ENCODE data around the gene STK10. TPM values are rescaled to one million over a fixed set of nuclear protein-coding genes. Genes with fewer than 3 reads are reported as not detected.

Gene STK10
- total and polyA plus RNA-seq, 2 experiments from 2014 or later = 7.5 to 17.8 TPM

GRCh38 chr5:172163346-172163745 is 24.7 kb downstream of the STK10 start (continued):
- TF ChIP-seq ETS1 (IDR thresholded peaks at IDR 0.05) (no peak), JUNB (IDR thresholded peaks at IDR 0.05; ENCODE audit: unreplicated experiment) (no peak), ZNF114 (CRISPR knock-in tag; IDR thresholded peaks at IDR 0.05) (no peak), STAT1 (IDR thresholded peaks at IDR 0.05; ENCODE audit: unreplicated experiment) (no peak), EZH2phosphoT487 (IDR thresholded peaks at IDR 0.05; ENCODE audit: unreplicated experiment) (no peak), POLR2AphosphoS5 (IDR thresholded peaks at IDR 0.05; ENCODE audit: low read depth) (no peak), NANOG (IDR thresholded peaks at IDR 0.05; ENCODE audit: borderline replicate concordance) (no peak)

- Histone ChIP-seq H3K4me2 (no peak overlapping the region), H4K20me1 (replicated peaks; ENCODE audit: insufficient read depth) (no peaks in the 10 kb centered on the region; the same call in 1 of the 2 replicates), H3K9me2 (ENCODE audit: insufficient read depth) (no peaks in the 10 kb centered on the region), H3K4me1 (ENCODE audit: insufficient read depth) (no peaks in the 10 kb centered on the region), H3F3A (replicated peaks; ENCODE audit: low read depth) (0 out of 2 replicates have a peak, but pooled peaks cover 3% of the 10 kb centered on the region), H3K79me2 (replicated peaks; ENCODE audit: insufficient read depth) (peaks cover 16% of the 10 kb centered on the region; the same call in 1 of the 2 replicates), H3K36me3 (ENCODE audit: insufficient read depth) (no peaks in the 10 kb centered on the region), H3K27me3 (ENCODE audit: insufficient read depth) (no peaks in the 10 kb centered on the region), H2AFZ (no peak overlapping the region), H3K27ac (ENCODE audit: low read depth) (0 out of 2 replicates have a peak overlapping the region, but pooled peaks have one; percentile 39), H3K4me3 (no peak overlapping the region)
- Mint-ChIP-seq H3K4me3 (no peak overlapping the region), H3K9me3 (no peaks in the 10 kb centered on the region; the same call in 2 of the 3 replicates), H3K4me1 (no peaks in the 10 kb centered on the region; the same call in 2 of the 3 replicates), H3K27me3 (ENCODE audit: insufficient read depth, low read depth, poor library complexity) (no peaks in the 10 kb centered on the region), H3K27ac (no peak overlapping the region), H3K36me3 (ENCODE audit: low read depth) (no peaks in the 10 kb centered on the region; the same call in 2 of the 3 replicates)
- ATAC-seq (no peak), DNase-seq (ENCODE audit: low spot score) (no peak)
- TF ChIP-seq ZNF114 (CRISPR knock-in tag; IDR thresholded peaks at IDR 0.05) = no peak
- no peak for TF ChIP-seq JUNB (IDR thresholded peaks at IDR 0.05; ENCODE audit: unreplicated experiment)
- TF ChIP-seq POLR2AphosphoS5 (IDR thresholded peaks at IDR 0.05; ENCODE audit: low read depth) = no peak
- TF ChIP-seq ZNF462 (CRISPR knock-in tag; IDR thresholded peaks at IDR 0.05) = no peak
- TF ChIP-seq STAT1 (IDR thresholded peaks at IDR 0.05; ENCODE audit: unreplicated experiment) = no peak
- TF ChIP-seq EZH2phosphoT487 (IDR thresholded peaks at IDR 0.05; ENCODE audit: unreplicated experiment) = no peak
- TF ChIP-seq REST (IDR thresholded peaks at IDR 0.05; ENCODE audit: unreplicated experiment) = no peak
- TF ChIP-seq EZH2 (IDR thresholded peaks at IDR 0.05; ENCODE audit: low read depth, unreplicated experiment) = no peak
- TF ChIP-seq ETS1 (IDR thresholded peaks at IDR 0.05) = no peak
- no peak for TF ChIP-seq CREB1 (CRISPR knock-in tag; IDR thresholded peaks at IDR 0.05; ENCODE audit: low read depth)
Observed at GRCh38 chr5:172162987-172163343, 25.1 kb downstream of the STK10 start.
